ENCODE measurements around the gene TWIST2. TPM values are rescaled to one million over a fixed set of nuclear protein-coding genes. Genes with fewer than 3 reads are reported as not detected.
A peak's percentile ranks its signal among the peaks of the same experiment; 100 is the strongest.

TWIST2 gene
- total and polyA plus RNA-seq, 2 donors from 2014 or later: 0.56 to 1.4 TPM

DNA sequence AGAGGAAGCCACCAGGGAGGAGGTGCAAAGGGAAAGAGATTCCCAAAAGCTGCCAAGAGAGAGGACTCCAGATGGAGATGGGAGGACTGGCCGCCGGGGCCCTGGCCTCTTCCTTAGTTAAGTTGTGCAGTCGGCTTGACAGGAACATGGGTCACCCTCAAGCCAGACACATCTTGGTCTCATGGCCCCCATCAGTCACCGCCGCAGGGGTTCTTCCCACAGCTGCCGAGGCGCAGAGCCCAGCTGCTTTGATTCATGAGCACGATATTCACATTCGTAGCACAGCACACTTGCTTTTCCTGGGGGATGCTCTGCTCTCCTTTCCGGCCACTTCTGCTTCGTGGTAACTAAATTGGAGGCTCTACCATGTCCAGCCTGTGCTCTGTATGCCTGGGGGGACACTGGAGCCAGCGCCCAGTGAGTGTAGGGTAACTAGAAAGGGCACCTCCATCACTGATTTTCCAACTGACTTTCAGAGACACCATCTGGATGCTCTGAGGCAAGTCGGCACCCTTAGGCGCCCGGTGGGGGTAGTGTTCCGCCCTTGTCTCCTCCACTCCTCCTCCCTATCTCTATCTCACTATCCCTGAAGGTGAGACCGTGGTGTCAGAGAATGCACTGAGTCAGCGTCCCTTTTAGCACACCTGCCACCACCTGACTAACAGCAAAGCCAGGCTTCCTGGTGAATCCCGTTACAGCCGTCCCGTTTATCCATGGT, 13.3 kb downstream of the TWIST2 start:
- intact Hi-C loops (cut with DNase I): no loop called here
- FAIRE-seq: no peak

DNA sequence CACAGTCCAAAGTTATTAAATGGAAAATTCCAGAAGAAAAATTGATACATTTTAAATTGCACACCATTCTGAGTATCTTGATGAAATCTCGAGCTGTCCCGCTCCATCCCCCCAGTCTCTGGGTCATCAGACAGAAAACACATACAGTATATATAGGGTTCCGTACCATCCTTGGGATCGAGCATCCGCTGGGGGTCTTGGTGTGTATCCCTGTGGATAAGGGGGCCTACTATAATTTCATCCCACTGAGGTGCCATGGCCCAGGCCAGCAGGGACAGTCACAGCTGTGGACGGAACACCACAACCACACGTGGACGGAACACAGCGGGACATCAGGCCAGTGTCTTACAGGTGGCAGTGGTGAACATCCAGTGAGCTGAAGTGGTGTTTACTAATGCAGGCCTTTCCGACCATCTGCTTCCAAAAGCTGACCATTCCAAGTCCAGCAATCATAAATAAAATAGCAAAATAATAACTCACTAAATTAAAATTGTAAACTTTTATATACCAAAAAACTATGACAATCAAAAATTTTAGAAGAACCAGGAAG, 14.0 kb downstream of the TWIST2 start:
- no peak for DNase-seq
- intact Hi-C loops (cut with DNase I): no loop called here
- Histone ChIP-seq H3K9ac (ENCODE audit: low read length in 3 of 3) (no peak overlapping the region), H3K36me3 (ENCODE audit: control insufficient read depth in 2 of 3, insufficient read depth in 3 of 3, low read length in 3 of 3) (no peaks in the 10 kb centered on the region), H3K27me3 (ENCODE audit: control insufficient read depth, insufficient read depth, low read length) (no peaks in the 10 kb centered on the region), H3K4me1 (ENCODE audit: control insufficient read depth in 2 of 3, insufficient read depth in 2 of 3, low read depth in 1 of 3, low read length in 3 of 3) (peaks cover 0 to 6% (median 0%) of the 10 kb centered on the region in 3 donors), H3K9me3 (ENCODE audit: control insufficient read depth in 2 of 3, insufficient read depth in 1 of 3, low read length in 3 of 3) (no peaks in the 10 kb centered on the region), H3K27ac (ENCODE audit: low read depth in 2 of 2, low read length in 2 of 2) (no peak overlapping the region), H3K4me3 (ENCODE audit: low read length in 3 of 3) (no peak overlapping the region)
- TF ChIP-seq, protein P1, sequence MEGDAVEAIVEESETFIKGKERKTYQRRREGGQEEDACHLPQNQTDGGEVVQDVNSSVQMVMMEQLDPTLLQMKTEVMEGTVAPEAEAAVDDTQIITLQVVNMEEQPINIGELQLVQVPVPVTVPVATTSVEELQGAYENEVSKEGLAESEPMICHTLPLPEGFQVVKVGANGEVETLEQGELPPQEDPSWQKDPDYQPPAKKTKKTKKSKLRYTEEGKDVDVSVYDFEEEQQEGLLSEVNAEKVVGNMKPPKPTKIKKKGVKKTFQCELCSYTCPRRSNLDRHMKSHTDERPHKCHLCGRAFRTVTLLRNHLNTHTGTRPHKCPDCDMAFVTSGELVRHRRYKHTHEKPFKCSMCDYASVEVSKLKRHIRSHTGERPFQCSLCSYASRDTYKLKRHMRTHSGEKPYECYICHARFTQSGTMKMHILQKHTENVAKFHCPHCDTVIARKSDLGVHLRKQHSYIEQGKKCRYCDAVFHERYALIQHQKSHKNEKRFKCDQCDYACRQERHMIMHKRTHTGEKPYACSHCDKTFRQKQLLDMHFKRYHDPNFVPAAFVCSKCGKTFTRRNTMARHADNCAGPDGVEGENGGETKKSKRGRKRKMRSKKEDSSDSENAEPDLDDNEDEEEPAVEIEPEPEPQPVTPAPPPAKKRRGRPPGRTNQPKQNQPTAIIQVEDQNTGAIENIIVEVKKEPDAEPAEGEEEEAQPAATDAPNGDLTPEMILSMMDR (IDR thresholded peaks at IDR 0.05; ENCODE audit: borderline replicate concordance, extremely low read depth, insufficient read depth): no peak
- no peak for FAIRE-seq

More for the DNA sequence above, 13.3 kb downstream of the TWIST2 start:
- Histone ChIP-seq H3K9ac (ENCODE audit: low read length in 3 of 3) (no peak overlapping the region), H3K9me3 (ENCODE audit: control insufficient read depth in 2 of 3, insufficient read depth in 1 of 3, low read length in 3 of 3) (no peaks in the 10 kb centered on the region), H3K4me1 (ENCODE audit: control insufficient read depth in 2 of 3, insufficient read depth in 2 of 3, low read depth in 1 of 3, low read length in 3 of 3) (peaks cover 0 to 6% (median 0%) of the 10 kb centered on the region in 3 donors), H3K27ac (ENCODE audit: low read depth in 2 of 2, low read length in 2 of 2) (no peak overlapping the region), H3K36me3 (ENCODE audit: control insufficient read depth in 2 of 3, insufficient read depth in 3 of 3, low read length in 3 of 3) (no peaks in the 10 kb centered on the region), H3K4me3 (ENCODE audit: low read length in 3 of 3) (no peak overlapping the region), H3K27me3 (ENCODE audit: control insufficient read depth, insufficient read depth, low read length) (no peaks in the 10 kb centered on the region)
- DNase-seq: peak in 2 of 5 donors; percentile 18 to 80
- TF ChIP-seq, protein P1 (IDR thresholded peaks at IDR 0.05; ENCODE audit: borderline replicate concordance, extremely low read depth, insufficient read depth): no peak

GRCh38 chr2:238862701-238863100, 14.8 kb downstream of the TWIST2 start:
- Histone ChIP-seq H3K4me1 (ENCODE audit: control insufficient read depth in 2 of 3, insufficient read depth in 2 of 3, low read depth in 1 of 3, low read length in 3 of 3) (peaks cover 0 to 6% (median 0%) of the 10 kb centered on the region in 3 donors), H3K9me3 (ENCODE audit: control insufficient read depth in 2 of 3, insufficient read depth in 1 of 3, low read length in 3 of 3) (no peaks in the 10 kb centered on the region), H3K36me3 (ENCODE audit: control insufficient read depth in 2 of 3, insufficient read depth in 3 of 3, low read length in 3 of 3) (no peaks in the 10 kb centered on the region), H3K4me3 (ENCODE audit: low read length in 3 of 3) (no peak overlapping the region), H3K9ac (ENCODE audit: low read length in 3 of 3) (no peak overlapping the region), H3K27me3 (ENCODE audit: control insufficient read depth, insufficient read depth, low read length) (no peaks in the 10 kb centered on the region), H3K27ac (ENCODE audit: low read depth in 2 of 2, low read length in 2 of 2) (no peak overlapping the region)
- DNase-seq (no peak), FAIRE-seq (no peak)
- TF ChIP-seq, protein P1 (IDR thresholded peaks at IDR 0.05; ENCODE audit: borderline replicate concordance, extremely low read depth, insufficient read depth): no peak
- intact Hi-C loops (cut with DNase I): no loop called here
